Sigmoid colon (tissue), 7 donors: ENCODE data around the gene CPE. TPM values are rescaled to one million over a fixed set of nuclear protein-coding genes. Genes with fewer than 3 reads are reported as not detected.
A peak's percentile ranks its signal among the peaks of the same experiment; 100 is the strongest.

ENCODE experiments used
- DNase-seq: peaks from one replicate; pipeline ENCODE4 v3.0.0-alpha.2; 2019
- H3K27ac ChIP-seq, 4 donors: fragments of 200-600 bp; sonication (generic); one replicate each; pipeline ENCODE4 v1.5.1; 2016 to 2019; ENCODE audit warnings: mild to moderate bottlenecking in 1 of 4
- H3K27me3 ChIP-seq, 3 donors: fragments of 200-600 bp; sonication (generic); one replicate each; pipeline ENCODE4 v1.5.1; 2019; ENCODE audit warnings: mild to moderate bottlenecking in 1 of 3
- H3K36me3 ChIP-seq, 4 donors: fragments of 200-600 bp; sonication (generic); one replicate each; pipeline ENCODE4 v1.5.1; 2016 to 2019
- H3K4me1 ChIP-seq, 4 donors: fragments of 200-600 bp; sonication (generic); one replicate each; pipeline ENCODE4 v1.5.1; 2017 to 2019
- H3K4me3 ChIP-seq, 4 donors: fragments of 200-600 bp; sonication (generic); one replicate each; pipeline ENCODE4 v1.5.1; 2017 to 2019; ENCODE audit warnings: mild to moderate bottlenecking in 2 of 4, moderate library complexity in 1 of 4
- H3K9me3 ChIP-seq, 4 donors: fragments of 200-600 bp in 3 of 4; sonication (generic) in 3 of 4; one replicate each; pipeline versions ENCODE4 v1.5.1 to v1.6.1; 2013 to 2019
- EP300 ChIP-seq, 4 donors: sonication (generic); formaldehyde crosslinking; IDR thresholded peaks; one replicate each; pipeline ENCODE4 v1.6.1; 2017; ENCODE audit warnings: antibody characterized with exemption in 4 of 4
- POLR2A ChIP-seq, 2 donors: fragments of 450-650 bp; IDR thresholded peaks; one replicate each; pipeline ENCODE4 v1.6.1; 2016; ENCODE audit warnings: antibody characterized with exemption in 2 of 2, mild to moderate bottlenecking in 2 of 2, moderate library complexity in 2 of 2
- POLR2AphosphoS5 ChIP-seq, 4 donors: sonication (generic); formaldehyde crosslinking; IDR thresholded peaks; one replicate each; pipeline ENCODE4 v1.6.1; 2017; ENCODE audit warnings: antibody characterized with exemption in 4 of 4
- WGBS, 2 donors: extraction: QIAGEN DNeasy Blood & Tissue Kit; methylation state at CpG; one replicate each; pipeline ENCODE4 v1.1.7; 2013; 5-methylcytosine and 5-hydroxymethylcytosine counted together
- intact Hi-C: fragments of 100-400 bp; cut with DNase I; formaldehyde crosslinking; loops from one replicate; pipeline ENCODE4 v1.15.1; 2023
- polyA plus RNA-seq, 3 donors: library from polyadenylated mRNA; stranded (reverse); fragments of 200-250 nt; gene quantifications; one replicate each; pipeline ENCODE4 v1.2.3, GENCODE V29; 2013
- total RNA-seq, 4 donors: library from RNA; depleted of rRNA; stranded (reverse); fragments of >200 nt; gene quantifications; one replicate each; pipeline ENCODE4 v1.1.0, GENCODE V29; 2016
- TF ChIP-seq, protein P1 (sequence below), 4 experiments: fragments of 450-650 bp in 3 of 4; fragments of 200-600 bp in 1 of 4; IDR thresholded peaks; one replicate each; pipeline ENCODE4 v1.5.1; 2016 to 2019; ENCODE audit warnings: antibody characterized with exemption in 4 of 4, mild to moderate bottlenecking in 3 of 4, moderate library complexity in 2 of 4
- donor health status: healthy with polysubstance abuse.
- donor health status: Bipolar disorder and iron deficiency.
- donor health status: healthy.

The CPE gene
- total and polyA plus RNA-seq, 7 donors = 5.4 to 64.5 (median 31.8) TPM

- no peaks in the 10 kb centered on the region for H3K9me3 ChIP-seq
- TF ChIP-seq, protein P1, sequence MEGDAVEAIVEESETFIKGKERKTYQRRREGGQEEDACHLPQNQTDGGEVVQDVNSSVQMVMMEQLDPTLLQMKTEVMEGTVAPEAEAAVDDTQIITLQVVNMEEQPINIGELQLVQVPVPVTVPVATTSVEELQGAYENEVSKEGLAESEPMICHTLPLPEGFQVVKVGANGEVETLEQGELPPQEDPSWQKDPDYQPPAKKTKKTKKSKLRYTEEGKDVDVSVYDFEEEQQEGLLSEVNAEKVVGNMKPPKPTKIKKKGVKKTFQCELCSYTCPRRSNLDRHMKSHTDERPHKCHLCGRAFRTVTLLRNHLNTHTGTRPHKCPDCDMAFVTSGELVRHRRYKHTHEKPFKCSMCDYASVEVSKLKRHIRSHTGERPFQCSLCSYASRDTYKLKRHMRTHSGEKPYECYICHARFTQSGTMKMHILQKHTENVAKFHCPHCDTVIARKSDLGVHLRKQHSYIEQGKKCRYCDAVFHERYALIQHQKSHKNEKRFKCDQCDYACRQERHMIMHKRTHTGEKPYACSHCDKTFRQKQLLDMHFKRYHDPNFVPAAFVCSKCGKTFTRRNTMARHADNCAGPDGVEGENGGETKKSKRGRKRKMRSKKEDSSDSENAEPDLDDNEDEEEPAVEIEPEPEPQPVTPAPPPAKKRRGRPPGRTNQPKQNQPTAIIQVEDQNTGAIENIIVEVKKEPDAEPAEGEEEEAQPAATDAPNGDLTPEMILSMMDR (IDR thresholded peaks at IDR 0.05) = no peak
- TF ChIP-seq POLR2AphosphoS5 (IDR thresholded peaks at IDR 0.05) (no peak), EP300 (IDR thresholded peaks at IDR 0.05) (no peak), POLR2A (IDR thresholded peaks at IDR 0.05) (no peak)
- intact Hi-C loops = no loop called here
- H3K27me3 ChIP-seq = no peaks in the 10 kb centered on the region
- DNase-seq = no peak
- H3K4me1 ChIP-seq = no peaks in the 10 kb centered on the region
- H3K36me3 ChIP-seq = no peaks in the 10 kb centered on the region
- 79 to 81% methylated on average over 4 of the region's 4 CpGs for WGBS, 2 donors
- H3K4me3 ChIP-seq = no peak overlapping the region
- H3K27ac ChIP-seq = no peak overlapping the region
These were observed 154.2 kb downstream of the CPE start for GRCh38 chr4:165532976-165533375.

DNA sequence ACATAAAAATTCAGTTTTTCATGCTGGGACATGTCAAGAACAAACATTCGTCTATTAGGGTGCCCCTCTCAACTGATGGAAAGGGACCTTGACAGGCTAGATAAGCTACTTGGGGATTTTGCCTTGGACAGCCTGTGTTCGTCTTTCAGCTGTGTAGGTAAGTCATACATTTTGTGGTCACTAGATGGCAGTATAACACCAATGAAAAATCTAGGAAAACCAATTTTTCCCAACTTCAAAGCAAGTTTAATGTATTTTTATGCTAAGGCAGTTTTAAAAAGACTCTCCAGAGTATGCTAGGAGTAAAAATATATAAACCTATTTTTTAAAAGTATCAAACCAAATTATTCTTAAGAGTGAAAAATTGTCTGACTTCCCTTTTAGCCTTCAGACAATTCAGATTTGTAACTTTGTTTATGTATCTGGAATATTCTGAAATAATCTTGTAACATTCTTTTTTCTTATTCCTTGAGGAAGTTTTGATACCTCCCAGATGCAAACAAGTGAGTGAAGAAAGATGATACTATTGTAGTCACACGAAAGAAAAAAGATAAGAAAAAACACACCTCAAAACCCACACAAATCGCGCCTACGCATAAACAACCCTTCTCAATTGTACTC lies 158.3 kb downstream of the CPE start:
- Histone ChIP-seq H3K27ac (no peak overlapping the region), H3K36me3 (no peaks in the 10 kb centered on the region), H3K27me3 (no peaks in the 10 kb centered on the region), H3K4me1 (no peaks in the 10 kb centered on the region), H3K4me3 (no peak overlapping the region), H3K9me3 (no peaks in the 10 kb centered on the region)
- intact Hi-C loops = loop anchor here (1.0 to 2.0 kb wide), 2 partner anchors 44 to 554 kb away; no protein-coding TSS in a partner anchor
- TF ChIP-seq, protein P1 (IDR thresholded peaks at IDR 0.05) = peak; percentile 50 to 74 (median 58)
- no peak for TF ChIP-seq POLR2A (IDR thresholded peaks at IDR 0.05)
- DNase-seq = no peak
- WGBS, 2 donors = 60 to 63% methylated on average over 6 of the region's 6 CpGs

GRCh38 chr4:165539801-165540200 lies 161.0 kb downstream of the CPE start:
- TF ChIP-seq, protein P1 (IDR thresholded peaks at IDR 0.05) = no peak
- TF ChIP-seq EP300 (IDR thresholded peaks at IDR 0.05) = no peak
- no peak for TF ChIP-seq POLR2A (IDR thresholded peaks at IDR 0.05)
- TF ChIP-seq POLR2AphosphoS5 (IDR thresholded peaks at IDR 0.05) = no peak
- H3K4me1 ChIP-seq = no peaks in the 10 kb centered on the region
- 89 to 90% methylated on average over 3 of the region's 3 CpGs for WGBS, 2 donors
- intact Hi-C loops = no loop called here
- H3K27ac ChIP-seq = no peak overlapping the region
- no peaks in the 10 kb centered on the region for H3K36me3 ChIP-seq
- H3K4me3 ChIP-seq = no peak overlapping the region
- DNase-seq = no peak
- H3K27me3 ChIP-seq = no peaks in the 10 kb centered on the region
- no peaks in the 10 kb centered on the region for H3K9me3 ChIP-seq

GRCh38 chr4:165540206-165540830 lies 161.5 kb downstream of the CPE start:
- 28 to 69% methylated on average over 9 of the region's 9 CpGs for WGBS, 2 donors
- H3K36me3 ChIP-seq = no peaks in the 10 kb centered on the region
- no peak for TF ChIP-seq POLR2A (IDR thresholded peaks at IDR 0.05)
- no peak for TF ChIP-seq POLR2AphosphoS5 (IDR thresholded peaks at IDR 0.05)
- TF ChIP-seq, protein P1 (IDR thresholded peaks at IDR 0.05) = no peak
- TF ChIP-seq EP300 (IDR thresholded peaks at IDR 0.05) = no peak
- intact Hi-C loops = no loop called here
- no peak for DNase-seq
- no peaks in the 10 kb centered on the region for H3K27me3 ChIP-seq
- no peaks in the 10 kb centered on the region for H3K9me3 ChIP-seq
- H3K4me1 ChIP-seq = no peaks in the 10 kb centered on the region
- no peak overlapping the region for H3K4me3 ChIP-seq
- H3K27ac ChIP-seq = no peak overlapping the region
